ENCODE measurements around the gene QTRT2.

The QTRT2 gene

DNA sequence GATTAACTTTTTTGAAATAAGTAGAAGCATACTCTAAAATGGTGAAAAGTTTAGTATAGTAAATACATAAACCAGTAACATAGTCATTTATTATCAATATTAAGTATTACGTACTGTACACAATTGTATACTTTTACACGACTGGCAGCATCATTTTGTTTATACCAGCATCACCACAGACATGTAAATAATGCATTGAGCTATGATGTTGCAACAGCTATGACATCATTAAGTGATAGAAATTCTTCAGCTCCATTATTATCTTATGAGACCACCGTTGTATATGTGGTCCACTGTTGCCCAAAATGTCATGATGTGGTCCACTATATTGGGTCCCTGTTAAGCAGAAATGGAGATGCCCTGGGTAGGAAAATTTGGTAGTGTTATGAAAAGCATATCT, 71.0 kb downstream of the QTRT2 start:
- no peak for DNase-seq

DNA sequence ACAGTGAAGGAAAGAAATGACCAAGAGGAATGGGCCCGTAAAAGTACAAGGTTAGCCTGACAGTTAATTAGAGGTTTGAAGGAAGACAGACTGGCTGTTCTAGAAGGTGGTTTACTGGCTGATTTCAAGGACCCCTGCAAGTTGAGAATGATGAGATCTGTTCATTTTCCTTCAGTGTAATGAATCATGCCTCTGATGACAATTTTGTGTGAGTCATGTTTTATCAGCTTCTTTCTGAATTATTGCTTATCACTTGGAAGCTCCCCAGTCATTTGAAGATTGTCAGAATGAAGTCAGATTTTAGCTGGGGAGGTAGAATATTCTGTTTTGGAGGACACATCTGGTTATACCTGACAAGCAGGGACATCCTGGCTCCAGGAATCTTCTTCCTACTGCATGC, 71.7 kb downstream of the QTRT2 start:
- DNase-seq = no peak

DNA sequence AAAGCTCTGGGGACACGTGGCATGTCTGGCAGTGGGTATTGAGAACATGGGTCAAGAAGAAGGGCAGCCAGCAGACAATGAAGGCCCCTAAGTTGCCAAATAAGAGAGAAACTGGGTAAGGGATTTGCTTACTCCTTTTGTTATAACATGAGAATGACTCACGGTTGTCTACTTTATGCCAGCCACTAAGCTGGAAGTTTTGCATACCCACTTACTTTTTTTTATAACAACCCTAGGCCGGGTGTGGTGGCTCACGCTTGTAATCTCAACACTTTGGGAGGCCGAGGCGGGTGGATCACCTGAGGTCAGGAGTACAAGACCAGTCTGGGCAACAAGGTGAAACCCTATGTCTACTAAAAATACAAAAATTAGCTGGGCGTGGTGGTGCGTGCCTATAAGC, 72.3 kb downstream of the QTRT2 start:
- DNase-seq = no peak

DNA sequence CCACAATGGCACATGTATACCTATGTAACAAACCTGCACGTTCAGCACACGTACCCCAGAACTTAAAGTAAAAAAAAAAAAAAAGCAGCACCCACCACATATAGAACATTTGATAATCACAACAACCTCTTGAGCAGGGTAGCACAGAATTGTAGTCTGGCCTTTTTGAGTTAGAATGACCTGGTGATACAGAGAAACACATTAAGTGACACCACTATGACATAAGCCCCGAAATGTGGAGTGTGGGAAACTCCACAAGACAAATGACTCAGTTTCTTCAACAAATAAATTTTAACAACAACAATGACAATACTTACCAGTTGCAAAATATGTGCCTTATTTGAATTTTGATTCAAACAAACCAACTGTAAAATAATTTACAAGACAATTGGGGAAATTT, 76.0 kb downstream of the QTRT2 start:
- no peak for DNase-seq

DNA sequence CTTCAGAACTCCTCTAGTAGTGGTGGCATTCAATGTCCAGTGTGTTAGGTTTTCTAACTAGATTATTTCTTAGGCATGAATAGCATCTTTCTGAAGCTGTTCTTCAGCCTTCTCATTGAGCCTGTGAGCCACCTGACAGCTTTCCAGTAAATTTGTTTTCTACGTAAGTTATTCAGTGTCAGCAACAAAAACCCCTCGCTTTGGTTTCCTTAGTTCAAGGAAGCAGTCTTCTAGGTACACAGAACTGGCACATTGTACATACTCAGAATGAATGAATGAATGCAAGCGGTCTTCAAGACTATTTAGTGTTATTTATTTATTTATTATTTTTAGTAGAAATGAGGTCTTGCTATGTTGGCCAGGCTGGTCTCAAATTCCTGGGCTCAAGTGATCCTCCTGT, 77.4 kb downstream of the QTRT2 start:
- no peak for DNase-seq

Data from DMS79 (cell line).